ENCODE measurements around the gene ILK. TPM values are rescaled to one million over a fixed set of nuclear protein-coding genes. Genes with fewer than 3 reads are reported as not detected.

Gene ILK
- total RNA-seq (2022) (117 and 119 TPM in 2 replicates), Bru-seq, nascent RNA (percentile 84 among the genes with signal in this experiment), BruChase-seq, experiment 1, labeled RNA remaining after a 2-hour chase (percentile 88 among the genes with signal in this experiment), BruChase-seq, experiment 2, labeled RNA remaining after a 6-hour chase (percentile 92 among the genes with signal in this experiment)
- long read RNA-seq, transcript ILK-202 (12 exons, 2,074 nt), result minor isoform, 9 of 303 reads
- long read RNA-seq, transcript ILK-203 (13 exons, 1,692 nt), result major isoform, 128 of 303 reads
- long read RNA-seq, transcript ILK-201 (13 exons, 1,802 nt), result minor isoform, 96 of 303 reads
- long read RNA-seq, partial matches to known transcripts, result 14 of 303 reads
- long read RNA-seq, other reads (novel, unspliced or antisense), result 51 of 303 reads

DNA sequence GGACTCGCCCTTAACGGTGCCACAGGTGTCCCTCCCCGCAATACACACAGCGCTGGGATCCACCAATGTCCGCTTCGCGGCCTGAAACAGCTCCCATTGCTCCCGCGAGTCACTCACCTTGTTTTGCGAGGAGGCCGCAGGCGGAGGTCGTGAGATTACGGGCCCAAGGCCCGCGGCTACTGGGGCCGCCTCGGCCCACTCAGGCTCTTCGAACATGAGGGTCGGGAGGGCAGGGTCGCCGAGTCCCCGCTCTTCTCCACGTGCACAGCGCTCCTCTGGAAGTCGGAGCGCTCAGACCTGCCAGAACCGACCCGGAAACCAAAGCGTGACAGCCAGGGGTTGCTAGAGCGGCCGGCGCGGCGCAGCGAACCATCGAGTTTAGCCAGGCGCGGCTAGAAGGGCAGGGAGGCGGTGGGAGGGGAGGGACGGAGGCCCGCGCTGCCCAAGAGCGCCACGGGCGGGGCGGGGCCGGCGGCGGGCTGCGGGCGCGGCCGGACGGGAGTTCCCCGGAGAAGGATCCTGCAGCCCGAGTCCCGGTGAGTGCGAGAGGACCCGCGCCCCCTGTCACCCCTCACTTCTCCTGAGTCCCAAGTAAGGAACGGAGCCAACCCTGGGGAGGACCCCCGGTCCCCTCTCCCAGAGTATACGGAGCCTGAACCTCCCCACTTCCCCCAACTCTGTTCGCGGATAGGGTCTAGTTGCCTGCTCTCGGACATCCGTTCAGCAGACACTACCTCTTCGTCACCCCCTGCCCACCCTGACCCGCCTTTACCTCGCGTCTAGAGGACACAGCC, at the start of gene ILK, which contains the start of gene RRP8:
ILK (plus strand) TSS at position 488 of the 794 bp plus-strand sequence. CDS start 498 bp downstream, outside the sequence.
RRP8 (minus strand) TSS at position 330 of the 794 bp plus-strand sequence; CDS start at position 216, 114 bp downstream.
- Mint-ChIP-seq H3K9me3 (ENCODE audit: unreplicated experiment) (no peaks in the 10 kb centered on the region), H3K4me1 (ENCODE audit: low read depth, unreplicated experiment) (peaks cover 17% of the 10 kb centered on the region), H3K27me3 (ENCODE audit: insufficient read depth, unreplicated experiment) (no peaks in the 10 kb centered on the region), H3K36me3 (ENCODE audit: insufficient read depth, unreplicated experiment) (peaks cover 5% of the 10 kb centered on the region), H3K27ac (ENCODE audit: unreplicated experiment) (no peak within 1 kb of the TSS), H3K4me3 (ENCODE audit: unreplicated experiment) (no peak within 1 kb of the TSS)
- H3K9me3 ChIP-seq, result no peaks in the 10 kb centered on the region
- H3K27me3 ChIP-seq (replicated peaks; ENCODE audit: control insufficient read depth, insufficient read depth, low read length), result no peaks in the 10 kb centered on the region
- DNase-seq, result peak; percentile 90 to 93
- intact Hi-C loops (cut with micrococcal nuclease; ENCODE audit: unreplicated experiment), result loop anchor here (1.0 to 2.0 kb wide), 6 partner anchors 16 to 129 kb away; partner anchors contain the start of genes MRPL17 and TPP1
- ChIA-PET CTCF (interaction anchor here (0.7 to 1.8 kb wide), 7 partner anchors 15 to 224 kb away, joined by 3 to 11 read pairs (median 4); partner anchors contain the start of genes MRPL17 and TPP1), POLR2A (interaction anchor here (0.6 to 2.2 kb wide), 6 partner anchors 9 to 286 kb away, joined by 3 to 10 read pairs (median 6); partner anchors contain the start of genes ARFIP2, MRPL17 and TIMM10B)
- BruUV-seq (replicated peaks), result no TSS peak
- peak within 1 kb of the TSS; percentile 60 for H3K4me3 ChIP-seq (ENCODE audit: low read depth, low read length)
- peak in 1 of 2 experiments; percentile 12 for TF ChIP-seq CTCF (IDR thresholded peaks at IDR 0.05; ENCODE audit: insufficient read depth in 1 of 2, low read depth in 1 of 2, low read length in 1 of 2, severe bottlenecking in 1 of 2, unreplicated experiment in 1 of 2)
- H3K36me3 ChIP-seq (ENCODE audit: control insufficient read depth, insufficient read depth, low read length), result peaks cover 6% of the 10 kb centered on the region
- peaks cover 38% of the 10 kb centered on the region for H3K4me1 ChIP-seq

- Mint-ChIP-seq H3K4me3 (ENCODE audit: unreplicated experiment) (no peak overlapping the region), H3K36me3 (ENCODE audit: insufficient read depth, unreplicated experiment) (no peaks in the 10 kb centered on the region), H3K27me3 (ENCODE audit: insufficient read depth, unreplicated experiment) (no peaks in the 10 kb centered on the region), H3K9me3 (ENCODE audit: unreplicated experiment) (no peaks in the 10 kb centered on the region), H3K27ac (ENCODE audit: unreplicated experiment) (no peak overlapping the region), H3K4me1 (ENCODE audit: low read depth, unreplicated experiment) (no peaks in the 10 kb centered on the region)
- POLR2A ChIA-PET, result no interaction called here
- Histone ChIP-seq H3K27me3 (replicated peaks; ENCODE audit: control insufficient read depth, insufficient read depth, low read length) (no peaks in the 10 kb centered on the region), H3K9me3 (no peaks in the 10 kb centered on the region), H3K4me1 (no peaks in the 10 kb centered on the region), H3K4me3 (ENCODE audit: low read depth, low read length) (no peak overlapping the region), H3K36me3 (ENCODE audit: control insufficient read depth, insufficient read depth, low read length) (no peaks in the 10 kb centered on the region)
- CTCF ChIA-PET, result no interaction called here
- no TSS peak for BruUV-seq (replicated peaks)
- TF ChIP-seq CTCF (IDR thresholded peaks at IDR 0.05; ENCODE audit: insufficient read depth in 1 of 2, low read depth in 1 of 2, low read length in 1 of 2, severe bottlenecking in 1 of 2, unreplicated experiment in 1 of 2), result no peak
- intact Hi-C loops (cut with micrococcal nuclease; ENCODE audit: unreplicated experiment), result no loop called here
- no peak for DNase-seq
Observed at GRCh38 chr11:6554828-6555706, 48.5 kb upstream of the ILK start.

Measured in Caco-2 (cell line).